H1 (cell line): ENCODE measurements around the gene GTF2A2. TPM values are rescaled to one million over a fixed set of nuclear protein-coding genes. Genes with fewer than 3 reads are reported as not detected.

Experiments
- CTCF ChIA-PET: fragments of 300-600 bp; sonication (Branson Sonifier 250); formaldehyde crosslinking; loops from one replicate; lab custom pipeline; 2021; ENCODE audit not compliant: partially characterized antibody; lab: Charles Lee
- POLR2A ChIA-PET: fragments of 300-600 bp; sonication (Branson Sonifier 250); formaldehyde crosslinking; loops from one replicate; lab custom pipeline; 2021; ENCODE audit warnings: inconsistent platforms; ENCODE audit not compliant: partially characterized antibody; lab: Charles Lee
- DNase-seq, 2 experiments: peaks; one replicate each; pipeline versions ENCODE4 v3.0.0 to v3.0.0-alpha.2; 2010 to 2022; ENCODE audit warnings: low spot score in 2 of 2, low read depth in 1 of 2, mixed read lengths in 1 of 2
- FAIRE-seq: peaks from 2 replicates; lab custom pipeline; 2011; peaks lifted over from hg19 to GRCh38; lab: Jason Lieb, UNC
- H2AFZ ChIP-seq: 2 replicates; pipeline ENCODE4 v1.8.1; 2012; ENCODE audit warnings: low read length, inconsistent platforms
- H2AK5ac ChIP-seq: 2 replicates; pipeline ENCODE4 v1.6.1; 2013; ENCODE audit warnings: low read depth, low read length
- H2BK120ac ChIP-seq: replicated peaks from 2 replicates; pipeline ENCODE3; 2013; ENCODE audit warnings: low read depth, low read length, inconsistent platforms
- H2BK12ac ChIP-seq: 2 replicates; pipeline ENCODE4 v1.6.1; 2013; ENCODE audit warnings: low read depth, low read length
- H2BK15ac ChIP-seq: 2 replicates; pipeline ENCODE4 v1.6.1; 2013; ENCODE audit warnings: low read length
- H2BK20ac ChIP-seq: 2 replicates; pipeline ENCODE4 v1.6.1; 2013; ENCODE audit warnings: low read length
- H2BK5ac ChIP-seq: 2 replicates; pipeline ENCODE4 v1.6.1; 2013; ENCODE audit warnings: low read depth, low read length
- H3K14ac ChIP-seq: 2 replicates; pipeline ENCODE4 v1.6.1; 2013; ENCODE audit warnings: inconsistent platforms; ENCODE audit not compliant: insufficient read length
- H3K18ac ChIP-seq: 2 replicates; pipeline ENCODE4 v1.6.1; 2013; ENCODE audit warnings: low read length; ENCODE audit errors: extremely low read depth
- H3K23ac ChIP-seq: 2 replicates; pipeline ENCODE4 v1.6.1; 2013; ENCODE audit warnings: inconsistent platforms; ENCODE audit not compliant: insufficient read length
- H3K23me2 ChIP-seq: 2 replicates; pipeline ENCODE4 v1.6.1; 2013; ENCODE audit warnings: low read depth, low read length
- H3K27ac ChIP-seq: 2 replicates; pipeline ENCODE4 v1.6.1; 2011; ENCODE audit warnings: low read depth, low read length, inconsistent platforms
- H3K27me3 ChIP-seq, 4 experiments: replicated peaks in 1 of 4; 1 replicate in 1 of 4; 2 replicates in 3 of 4; pipeline versions ENCODE4 v1.6.1 to v1.8.1; 2011 to 2013; ENCODE audit warnings: low read length in 3 of 4, mild to moderate bottlenecking in 3 of 4, inconsistent platforms in 2 of 4, mixed read lengths in 2 of 4, moderate library complexity in 1 of 4; ENCODE audit not compliant: control insufficient read depth in 3 of 4, insufficient read depth in 3 of 4; ENCODE audit errors: extremely low read depth in 1 of 4
- H3K36me3 ChIP-seq, 4 experiments: 2 replicates each; pipeline versions ENCODE4 v1.6.1 to v1.8.1; 2011 to 2013; ENCODE audit warnings: mild to moderate bottlenecking in 4 of 4, low read length in 3 of 4, moderate library complexity in 2 of 4, control low read depth in 1 of 4, inconsistent platforms in 1 of 4; ENCODE audit not compliant: insufficient read depth in 4 of 4, control insufficient read depth in 2 of 4
- H3K4ac ChIP-seq: replicated peaks from 2 replicates; pipeline ENCODE3; 2013; ENCODE audit warnings: low read length, low read depth, mixed read lengths, inconsistent platforms; ENCODE audit not compliant: insufficient read length
- H3K4me1 ChIP-seq, 4 experiments: replicated peaks in 1 of 4; 1 replicate in 1 of 4; 2 replicates in 3 of 4; pipeline versions ENCODE4 v1.6.1 to v1.8.1; 2011 to 2013; ENCODE audit warnings: low read length in 3 of 4, inconsistent platforms in 2 of 4, mixed read lengths in 1 of 4; ENCODE audit not compliant: insufficient read depth in 4 of 4, control insufficient read depth in 3 of 4
- H3K4me2 ChIP-seq, 2 experiments: 2 replicates each; pipeline versions ENCODE4 v1.6.1 to v1.8.1; 2011 to 2013; ENCODE audit warnings: low read depth in 2 of 2, low read length in 2 of 2, control low read depth in 1 of 2, inconsistent platforms in 1 of 2, mild to moderate bottlenecking in 1 of 2; ENCODE audit not compliant: insufficient read depth in 1 of 2
- H3K4me3 ChIP-seq, 4 experiments: fragments of 200-600, 300-600 bp in 1 of 4; sonication (generic), shearing (Covaris generic), sonication (Bioruptor Twin) in 1 of 4; 2 replicates each; pipeline versions ENCODE4 v1.5.1 to v1.8.1; 2011 to 2016; ENCODE audit warnings: low read length in 4 of 4, low read depth in 3 of 4, control low read depth in 2 of 4, inconsistent platforms in 2 of 4, mild to moderate bottlenecking in 2 of 4, mixed read lengths in 1 of 4, moderate library complexity in 1 of 4; ENCODE audit not compliant: insufficient read depth in 2 of 4; ENCODE audit errors: extremely low read depth in 1 of 4
- H3K56ac ChIP-seq: replicated peaks from 2 replicates; pipeline ENCODE3; 2013; ENCODE audit warnings: low read depth, mild to moderate bottlenecking, mixed read lengths, low read length, inconsistent platforms; ENCODE audit not compliant: insufficient read length
- H3K79me1 ChIP-seq: 2 replicates; pipeline ENCODE4 v1.6.1; 2013; ENCODE audit warnings: low read depth, low read length, control low read depth
- H3K79me2 ChIP-seq, 2 experiments: 2 replicates each; pipeline versions ENCODE4 v1.6.1 to v1.8.1; 2012 to 2013; ENCODE audit warnings: low read length in 2 of 2, mild to moderate bottlenecking in 2 of 2, inconsistent platforms in 1 of 2; ENCODE audit not compliant: insufficient read depth in 2 of 2, control insufficient read depth in 1 of 2
- H3K9ac ChIP-seq, 4 experiments: replicated peaks in 1 of 4; 1 replicate in 1 of 4; 2 replicates in 3 of 4; pipeline versions ENCODE4 v1.6.1 to v1.8.1; 2011 to 2013; ENCODE audit warnings: low read depth in 3 of 4, low read length in 3 of 4, control low read depth in 2 of 4, mild to moderate bottlenecking in 2 of 4, moderate library complexity in 2 of 4, inconsistent platforms in 1 of 4; ENCODE audit errors: extremely low read depth in 1 of 4
- H3K9me3 ChIP-seq, 2 experiments: 2 replicates each; pipeline versions ENCODE4 v1.6.1 to v1.8.1; 2012 to 2013; ENCODE audit warnings: mild to moderate bottlenecking in 2 of 2, moderate library complexity in 2 of 2, control low read depth in 1 of 2, inconsistent platforms in 1 of 2, low read depth in 1 of 2, low read length in 1 of 2, mixed read lengths in 1 of 2; ENCODE audit not compliant: insufficient read depth in 2 of 2
- H4K20me1 ChIP-seq, 2 experiments: replicated peaks in 1 of 2; 2 replicates each; pipeline versions ENCODE3 to v1.8.1; 2011 to 2013; ENCODE audit warnings: inconsistent platforms in 2 of 2, low read length in 2 of 2, mild to moderate bottlenecking in 1 of 2; ENCODE audit not compliant: insufficient read depth in 2 of 2, control insufficient read depth in 1 of 2
- H4K5ac ChIP-seq: 2 replicates; pipeline ENCODE4 v1.6.1; 2013; ENCODE audit warnings: low read length, low read depth, mixed read lengths, inconsistent platforms; ENCODE audit not compliant: insufficient read length
- H4K8ac ChIP-seq: 2 replicates; pipeline ENCODE4 v1.8.0; 2013; ENCODE audit warnings: mild to moderate bottlenecking, moderate library complexity, low read length, inconsistent platforms; ENCODE audit not compliant: insufficient read depth; ENCODE audit errors: extremely low read depth
- H4K91ac ChIP-seq: replicated peaks from 2 replicates; pipeline ENCODE3; 2013; ENCODE audit warnings: low read length, mixed read lengths, inconsistent platforms; ENCODE audit not compliant: insufficient read length
- CBX5 ChIP-seq: fragments of 300-800, 300-1000 bp; sonication (generic); IDR thresholded peaks from 2 replicates; pipeline ENCODE4 v1.7.1; 2016; ENCODE audit warnings: antibody characterized with exemption, low read length, low read depth
- CBX8 ChIP-seq: fragments of 300-800, 300-1000 bp; sonication (generic); IDR thresholded peaks from 2 replicates; pipeline ENCODE4 v1.7.1; 2016; ENCODE audit warnings: low read depth, low read length, borderline replicate concordance
- CHD2 ChIP-seq: IDR thresholded peaks from 2 replicates; pipeline ENCODE4 v1.6.1; 2012; ENCODE audit warnings: low read length, improper control_type of control experiment
- NANOG ChIP-seq: IDR thresholded peaks from 2 replicates; pipeline ENCODE4 v1.6.1; 2011; ENCODE audit warnings: low read length, low read depth, mild to moderate bottlenecking, inconsistent platforms; ENCODE audit not compliant: insufficient read depth, poor library complexity, severe bottlenecking
- SRF ChIP-seq: IDR thresholded peaks from 2 replicates; pipeline ENCODE4 v1.6.1; 2011; ENCODE audit warnings: mild to moderate bottlenecking, low read depth, low read length, moderate library complexity
- TEAD4 ChIP-seq: IDR thresholded peaks from 2 replicates; pipeline ENCODE4 v1.6.1; 2012; ENCODE audit warnings: low read depth, low read length, inconsistent platforms, mixed read lengths
- WGBS, 2 experiments: shearing (Covaris generic) in 1 of 2; methylation state at CpG; one replicate each; pipeline versions ENCODE4 v1.1.6 to v1.1.7; 2013 to 2015; ENCODE audit warnings: low lambda C conversion rate in 2 of 2, mixed read lengths in 2 of 2, inconsistent platforms in 1 of 2, low coverage in 1 of 2, missing lambda C conversion rate in 1 of 2; ENCODE audit not compliant: insufficient replicate concordance in 2 of 2, insufficient coverage in 1 of 2, insufficient read length in 1 of 2; ENCODE audit errors: extremely low coverage in 1 of 2, missing lambda C conversion rate in 1 of 2; 5-methylcytosine and 5-hydroxymethylcytosine counted together
- polyA plus RNA-seq, 7 experiments: library from polyadenylated mRNA; depleted of rRNA in 3 of 7; stranded (reverse) in 5 of 7; unstranded in 2 of 7; fragments of >200 nt in 5 of 7; fragments of 200-250 nt in 2 of 7; gene quantifications; 1 replicate in 5 of 7; 2 replicates in 1 of 7; 4 replicates in 1 of 7; pipeline versions ENCODE4 v1.2.1 to v1.2.3, GENCODE V29; 2011 to 2013; ENCODE audit warnings: missing spikeins in 2 of 7, mixed read lengths in 2 of 7
- total RNA-seq: library from RNA; stranded (reverse); fragmentation: NEBNext Ultra II Directional; extraction: Animal tissue kit (Norgen Biotek cat#: 25700); gene quantifications from 2 replicates; pipeline ENCODE4 v1.2.1, GENCODE V29; 2021

Gene GTF2A2
- total and polyA plus RNA-seq, 2 of the 8 experiments (the other 6 are each of a cell fraction or from before 2014, with no cell fraction given) = 52.2 to 161 TPM

GRCh38 chr15:59680870-59681269 lies 23.6 kb upstream of the GTF2A2 start:
- Histone ChIP-seq H3K18ac (no peak overlapping the region), H4K20me1 (peaks cover 5 to 8% of the 10 kb centered on the region in 2 experiments), H3K4ac (no peak overlapping the region), H4K91ac (no peak overlapping the region), H3K79me2 (peaks cover 1 to 33% of the 10 kb centered on the region in 2 experiments; a peak in 3 of 4 replicates), H4K5ac (no peak overlapping the region), H2AK5ac (no peak overlapping the region), H2BK12ac (no peak overlapping the region), H3K9ac (no peak overlapping the region), H3K4me1 (no peaks in the 10 kb centered on the region), H2BK5ac (no peak overlapping the region), H3K23me2 (no peaks in the 10 kb centered on the region), H3K4me2 (no peak overlapping the region), H2BK15ac (no peak overlapping the region), H3K56ac (no peak overlapping the region), H3K27me3 (no peaks in the 10 kb centered on the region), H3K27ac (no peak overlapping the region), H3K36me3 (peaks cover 6 to 57% (median 33%) of the 10 kb centered on the region in 4 experiments), H3K14ac (no peak overlapping the region), H2BK120ac (no peak overlapping the region), H3K9me3 (no peaks in the 10 kb centered on the region), H3K4me3 (no peak overlapping the region), H3K79me1 (no peaks in the 10 kb centered on the region), H4K8ac (no peak overlapping the region), H3K23ac (no peak overlapping the region), H2BK20ac (no peak overlapping the region), H2AFZ (no peak overlapping the region)
- 78% methylated on average over 4 of the region's 5 CpGs; no CpG with 5 or more reads in 1 of the 2 experiments for WGBS, 2 experiments
- FAIRE-seq (no peak), DNase-seq (no peak)
- ChIA-PET CTCF (no interaction called here), POLR2A (interaction anchor here (0.9 to 1.1 kb wide), 2 partner anchors 9 to 11 kb away, joined by 3 to 4 read pairs; partner anchors contain the start of gene BNIP2)
- TF ChIP-seq CBX5 = no peak
- no peak for TF ChIP-seq TEAD4
- TF ChIP-seq CBX8 = no peak
- TF ChIP-seq NANOG = no peak
- TF ChIP-seq SRF = no peak
- TF ChIP-seq CHD2 = no peak
